Activated T-cell treated with anti-CD3 and anti-CD28 coated beads for 48 hours (primary cell): ENCODE results near the gene HNRNPH2.

Experiments used
- DNase-seq: peaks from one replicate; pipeline ENCODE4 v3.0.0-alpha.2; 2020; ENCODE audit warnings: low read depth

Gene HNRNPH2

DNA sequence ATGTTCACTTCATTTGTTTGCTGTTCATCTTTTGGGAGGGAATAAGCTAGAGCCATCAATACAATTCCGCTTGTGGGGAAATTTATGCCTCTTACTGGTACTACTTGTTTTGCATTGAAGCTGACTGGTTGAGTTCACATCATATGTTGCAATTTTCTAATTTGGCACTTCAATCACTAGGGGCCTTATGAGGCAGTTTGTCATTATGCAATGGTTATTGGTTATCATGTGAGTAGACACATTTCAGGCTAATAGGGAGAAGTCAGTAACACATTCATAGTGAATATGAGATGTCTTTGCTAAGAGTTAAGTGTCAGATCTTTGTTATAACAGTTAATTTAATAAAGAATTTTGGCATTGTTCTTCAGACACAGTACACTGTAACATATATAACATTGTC, 12.2 kb upstream of the HNRNPH2 start:
- no peak for DNase-seq

- no peak for DNase-seq
These were observed 10.2 kb upstream of the HNRNPH2 start for GRCh38 chrX:101397779-101398178.

GRCh38 chrX:101398694-101399093, 9.3 kb upstream of the HNRNPH2 start:
- no peak for DNase-seq

DNA sequence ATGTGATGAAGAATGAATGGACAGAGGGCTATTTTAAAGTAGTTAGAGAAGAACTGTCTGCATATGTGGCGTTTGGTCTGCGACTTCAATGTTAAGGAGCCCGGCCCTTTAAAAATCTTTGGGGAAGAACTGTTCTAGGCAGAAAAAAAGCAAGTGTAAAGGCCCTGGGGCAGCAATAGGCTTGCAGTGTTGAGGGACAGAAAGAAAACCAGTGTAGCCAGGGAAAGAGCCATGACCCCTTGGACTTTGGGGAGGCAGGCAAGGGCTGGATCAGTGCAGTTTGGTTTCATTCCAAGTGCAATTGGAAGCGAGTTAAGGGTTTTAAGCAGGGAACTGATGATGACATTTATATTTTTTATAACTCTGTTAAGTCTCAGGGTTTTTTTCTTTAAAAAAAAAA, 8.2 kb upstream of the HNRNPH2 start:
- DNase-seq = no peak

DNA sequence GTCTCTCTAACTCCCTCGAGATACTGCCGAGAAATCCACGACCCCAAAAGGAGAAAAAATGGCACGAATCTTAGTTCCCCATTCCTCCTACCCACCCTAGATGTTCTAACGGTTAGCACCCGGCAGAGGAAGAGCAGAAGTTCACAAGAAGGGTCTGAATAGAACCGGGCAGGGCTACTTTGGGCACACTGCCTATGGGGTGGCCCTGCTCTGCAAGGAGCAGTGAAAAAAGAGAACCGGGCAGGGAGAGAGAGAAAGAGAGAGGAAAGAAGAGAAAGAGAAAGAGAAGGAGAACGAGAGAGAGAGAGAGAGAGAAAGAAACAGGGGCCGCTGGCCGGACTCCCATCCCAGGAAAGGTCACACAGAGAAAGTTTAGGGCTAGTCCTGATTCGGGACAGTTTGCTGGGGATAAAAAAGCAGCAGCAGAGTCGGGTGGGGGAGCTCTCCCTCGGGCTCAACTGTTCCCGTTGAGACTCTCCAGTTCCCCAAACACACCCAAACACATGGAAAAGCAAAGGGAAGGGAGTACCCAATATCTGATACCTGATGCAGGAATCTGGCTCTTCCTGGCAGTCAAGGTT, 765 bp upstream of the HNRNPH2 start:
- DNase-seq = no peak

- DNase-seq = no peak
These were observed 465 bp downstream of the HNRNPH2 start for GRCh38 chrX:101408532-101408841.

DNA sequence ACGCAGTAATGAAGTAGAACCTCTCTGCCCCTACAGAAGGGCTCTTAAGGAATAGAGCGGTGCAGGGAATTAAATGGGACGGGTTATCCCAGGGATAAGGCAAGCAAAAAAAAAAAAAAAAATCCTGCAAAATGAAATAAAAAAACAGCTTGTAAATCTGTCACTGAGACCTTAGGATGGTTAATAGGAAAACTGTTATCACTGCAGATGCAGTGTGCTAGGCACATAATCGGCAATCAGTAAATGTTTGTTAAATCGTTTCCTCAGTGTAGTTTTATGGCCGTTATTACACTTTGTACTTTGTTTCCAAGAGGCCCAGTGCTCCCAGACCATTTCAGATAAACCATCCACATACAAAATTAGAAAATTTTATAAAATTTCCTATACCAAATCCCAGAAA, 1.0 kb downstream of the HNRNPH2 start:
- DNase-seq = no peak

GRCh38 chrX:101410461-101410860, 2.4 kb downstream of the HNRNPH2 start:
- no peak for DNase-seq

DNA sequence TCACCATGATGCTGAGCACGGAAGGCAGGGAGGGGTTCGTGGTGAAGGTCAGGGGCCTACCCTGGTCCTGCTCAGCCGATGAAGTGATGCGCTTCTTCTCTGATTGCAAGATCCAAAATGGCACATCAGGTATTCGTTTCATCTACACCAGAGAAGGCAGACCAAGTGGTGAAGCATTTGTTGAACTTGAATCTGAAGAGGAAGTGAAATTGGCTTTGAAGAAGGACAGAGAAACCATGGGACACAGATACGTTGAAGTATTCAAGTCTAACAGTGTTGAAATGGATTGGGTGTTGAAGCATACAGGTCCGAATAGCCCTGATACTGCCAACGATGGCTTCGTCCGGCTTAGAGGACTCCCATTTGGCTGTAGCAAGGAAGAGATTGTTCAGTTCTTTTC, 4.0 kb downstream of the HNRNPH2 start:
- no peak for DNase-seq

DNA sequence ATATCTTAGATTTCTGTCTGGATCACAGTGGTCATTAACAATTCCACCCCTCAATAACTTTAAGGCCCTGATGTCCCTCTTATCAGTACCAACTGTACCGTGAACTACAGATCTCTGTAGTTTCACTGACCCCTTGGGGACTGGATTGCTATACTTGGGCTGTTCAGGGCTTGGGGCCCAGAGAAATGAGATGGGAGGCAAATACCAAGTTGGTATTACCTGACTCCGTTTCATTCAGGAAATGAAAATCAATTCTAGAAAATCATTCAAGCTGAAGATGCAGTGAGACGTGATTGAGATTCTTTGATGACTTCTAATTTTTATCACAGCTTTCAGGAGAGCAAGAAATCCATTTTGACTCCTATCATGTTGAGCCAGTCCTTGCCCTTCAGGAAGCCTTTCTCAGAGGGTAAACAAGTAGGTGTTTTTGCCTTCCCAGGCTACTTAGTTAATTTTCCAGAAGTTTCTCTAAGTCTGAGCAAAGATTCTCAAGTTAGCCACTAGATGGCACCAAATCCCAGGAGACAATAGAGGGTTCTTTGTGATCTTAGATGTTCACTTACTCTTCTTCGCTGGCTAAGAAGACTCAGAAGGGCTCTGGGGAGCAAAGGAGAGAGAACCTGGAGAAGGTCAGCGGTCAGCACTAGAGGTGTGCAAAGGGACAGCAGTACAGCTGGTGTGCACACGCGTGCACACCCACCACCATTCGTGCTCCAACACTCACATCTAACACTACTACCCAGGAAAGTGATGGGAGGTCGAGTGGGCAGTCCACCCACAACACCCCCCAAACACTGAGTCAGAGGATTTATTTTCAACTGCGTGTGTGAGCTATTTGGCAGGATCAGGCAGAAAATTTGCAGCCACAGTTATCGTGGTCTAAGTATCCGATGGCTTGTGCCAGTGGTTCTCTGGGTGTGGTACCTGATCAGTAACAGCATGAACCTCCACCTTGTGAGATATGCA, 7.4 kb downstream of the HNRNPH2 start:
- no peak for DNase-seq

DNA sequence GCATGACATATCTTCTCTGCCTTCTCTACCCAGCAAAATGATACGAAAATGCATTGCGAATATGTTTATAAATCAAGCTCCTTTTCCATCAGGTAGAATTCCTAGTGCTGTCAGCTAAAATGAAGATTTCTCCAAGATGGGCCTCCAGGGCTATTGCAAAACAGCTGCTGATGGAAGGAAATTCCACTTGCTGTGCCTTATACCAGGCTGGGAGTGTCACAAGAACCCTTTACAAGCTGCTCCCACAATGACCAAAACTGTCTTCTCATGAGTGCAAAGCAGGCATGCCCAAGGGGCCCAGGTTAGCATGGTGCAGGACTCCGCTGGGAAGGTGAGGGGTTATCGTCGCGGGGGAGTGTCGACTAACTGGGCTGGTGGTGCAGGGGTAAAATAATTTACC, 8.7 kb downstream of the HNRNPH2 start:
- DNase-seq = no peak

- DNase-seq = no peak
These were observed 9.2 kb downstream of the HNRNPH2 start for GRCh38 chrX:101417190-101417589.

GRCh38 chrX:101417981-101418841, 10.2 kb downstream of the HNRNPH2 start:
- peak; percentile 19 for DNase-seq

DNA sequence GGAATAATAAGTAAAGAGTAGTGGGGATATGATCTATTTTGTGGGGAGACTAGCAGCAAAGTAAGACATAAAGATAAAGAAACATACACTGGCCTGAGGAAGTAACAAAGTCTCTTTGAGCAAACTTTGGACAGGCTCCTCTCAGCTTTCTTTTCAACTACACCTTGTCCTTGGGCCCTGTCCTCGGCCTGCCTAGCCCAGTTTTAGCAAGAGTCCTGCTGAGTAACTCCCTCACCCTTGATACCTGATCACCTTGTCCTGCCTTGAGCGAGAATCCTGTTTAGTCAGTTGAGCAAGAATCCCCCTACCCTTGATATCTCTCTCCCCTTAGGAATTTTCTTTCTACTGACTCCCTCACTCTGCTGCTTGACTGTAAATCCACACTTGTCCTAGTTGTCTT, 11.5 kb downstream of the HNRNPH2 start:
- DNase-seq = no peak

GRCh38 chrX:101427954-101428353, 19.9 kb downstream of the HNRNPH2 start:
- no peak for DNase-seq

DNA sequence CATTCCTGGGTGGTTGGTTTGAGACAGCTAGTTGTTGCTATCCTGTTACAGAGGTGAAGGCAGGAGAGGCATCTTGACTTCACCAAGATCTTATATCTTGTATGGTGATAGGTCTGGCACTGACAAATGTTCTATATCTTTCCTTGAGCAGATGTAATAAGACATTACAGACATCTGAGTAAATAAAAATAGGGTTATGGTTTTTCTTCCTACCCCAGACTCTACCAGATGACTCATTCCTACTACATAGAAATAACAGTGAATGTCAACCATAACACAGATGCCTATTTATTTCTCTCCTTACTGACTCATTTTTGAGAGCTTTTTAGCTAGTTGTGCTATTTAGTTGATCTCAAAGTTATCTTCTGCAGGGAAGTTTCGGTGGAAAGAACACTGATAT, 21.9 kb downstream of the HNRNPH2 start:
- DNase-seq = no peak

DNA sequence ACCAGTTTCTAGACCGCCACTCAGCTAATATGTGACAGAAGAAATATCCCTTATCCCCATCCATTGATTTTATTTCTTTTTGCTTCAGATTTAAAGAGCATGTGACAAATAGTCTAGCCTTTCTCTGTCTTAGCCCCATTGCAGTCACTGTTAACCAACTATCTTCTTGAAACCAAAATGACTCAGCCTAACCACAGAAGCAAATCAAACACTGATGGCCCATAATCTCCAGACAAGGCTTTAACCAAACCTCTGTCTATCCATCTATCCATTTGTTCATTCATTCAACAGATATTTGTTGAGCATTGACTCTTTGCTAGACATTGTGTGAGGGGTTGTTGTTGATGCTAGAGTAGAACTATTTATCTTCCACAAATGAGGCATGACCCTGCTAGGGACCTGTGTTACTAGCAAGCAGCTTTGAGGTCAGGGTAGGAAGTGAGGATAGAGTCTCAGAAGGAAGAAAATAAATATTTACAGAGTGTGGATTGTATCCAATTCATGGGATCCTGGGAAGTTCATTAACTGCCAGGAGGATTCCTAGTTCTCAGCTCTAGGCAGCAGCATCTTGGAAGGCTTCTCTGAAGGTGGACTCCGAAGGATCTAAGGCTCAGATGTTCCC, 22.5 kb downstream of the HNRNPH2 start:
- no peak for DNase-seq

DNA sequence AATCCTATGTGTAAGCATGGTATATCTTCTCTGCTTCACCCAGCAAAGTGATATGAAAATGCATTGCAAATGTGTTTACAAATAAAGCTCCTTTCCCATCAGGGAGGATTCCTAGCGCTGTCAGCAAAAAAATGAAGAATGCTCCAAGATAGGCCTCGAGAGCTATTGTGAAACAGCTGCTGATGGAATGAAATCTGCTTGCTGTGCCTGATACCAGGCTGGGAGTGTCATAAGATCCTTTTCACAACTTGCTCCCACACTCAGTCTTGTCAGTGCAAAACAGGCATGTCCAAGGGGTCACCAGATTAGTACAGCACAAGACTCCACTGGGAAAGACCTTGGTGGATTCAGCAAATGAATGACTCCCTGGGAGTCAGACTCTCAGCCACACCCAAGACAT, 34.1 kb downstream of the HNRNPH2 start:
- no peak for DNase-seq

GRCh38 chrX:101449279-101449678, 41.3 kb downstream of the HNRNPH2 start:
- DNase-seq = no peak

- DNase-seq = no peak
These were observed 42.1 kb downstream of the HNRNPH2 start for GRCh38 chrX:101450085-101450484.

- no peak for DNase-seq
These were observed 42.9 kb downstream of the HNRNPH2 start for GRCh38 chrX:101450961-101451360.

- no peak for DNase-seq
These were observed 44.0 kb downstream of the HNRNPH2 start for GRCh38 chrX:101452056-101452455.
